H9 (cell line): ENCODE data around the gene RXFP3. TPM values are rescaled to one million over a fixed set of nuclear protein-coding genes. Genes with fewer than 3 reads are reported as not detected.

ENCODE experiments used
- DNase-seq: peaks from one replicate; pipeline ENCODE4 v3.0.0-alpha.2; 2017
- H2AFZ ChIP-seq: one replicate; pipeline ENCODE4 v1.6.1; 2013; ENCODE audit warnings: mild to moderate bottlenecking, low read length, control low read depth, moderate library complexity
- H2AK5ac ChIP-seq: 2 replicates; pipeline ENCODE4 v1.6.1; 2013; ENCODE audit warnings: low read length, control low read depth, mixed read lengths; ENCODE audit not compliant: insufficient read length
- H2BK120ac ChIP-seq: one replicate; pipeline ENCODE4 v1.6.1; 2013; ENCODE audit warnings: low read depth, mild to moderate bottlenecking, low read length, control low read depth, inconsistent platforms; ENCODE audit not compliant: poor library complexity, severe bottlenecking
- H2BK12ac ChIP-seq: 2 replicates; pipeline ENCODE4 v1.6.1; 2013; ENCODE audit warnings: low read length, control low read depth, mixed read lengths, low read depth; ENCODE audit not compliant: insufficient read length
- H2BK15ac ChIP-seq: 2 replicates; pipeline ENCODE4 v1.6.1; 2013; ENCODE audit warnings: low read depth, low read length, control low read depth
- H2BK20ac ChIP-seq: one replicate; pipeline ENCODE4 v1.6.1; 2013; ENCODE audit warnings: low read depth, mild to moderate bottlenecking, low read length, control low read depth, inconsistent platforms; ENCODE audit not compliant: poor library complexity, severe bottlenecking
- H2BK5ac ChIP-seq: 2 replicates; pipeline ENCODE4 v1.6.1; 2013; ENCODE audit warnings: low read length, control low read depth, mixed read lengths; ENCODE audit not compliant: insufficient read length
- H3K14ac ChIP-seq: 2 replicates; pipeline ENCODE4 v1.6.1; 2013; ENCODE audit warnings: low read length, control low read depth; ENCODE audit not compliant: insufficient read depth
- H3K18ac ChIP-seq: 2 replicates; pipeline ENCODE4 v1.6.1; 2013; ENCODE audit warnings: low read depth, mild to moderate bottlenecking, mixed read lengths, low read length, control low read depth; ENCODE audit not compliant: insufficient read length
- H3K23ac ChIP-seq: 2 replicates; pipeline ENCODE4 v1.6.1; 2013; ENCODE audit warnings: low read length, control low read depth, mixed read lengths, low read depth; ENCODE audit not compliant: insufficient read length
- H3K23me2 ChIP-seq: 2 replicates; pipeline ENCODE4 v1.6.1; 2013; ENCODE audit warnings: low read depth, mild to moderate bottlenecking, mixed read lengths, low read length, control low read depth; ENCODE audit not compliant: insufficient read length, poor library complexity, severe bottlenecking
- H3K27ac ChIP-seq: 2 replicates; pipeline ENCODE4 v1.5.1; 2013; ENCODE audit warnings: low read length, control low read depth, mixed read lengths, low read depth; ENCODE audit not compliant: insufficient read length
- H3K27me3 ChIP-seq: 2 replicates; pipeline ENCODE4 v1.6.1; 2013; ENCODE audit warnings: low read length, control low read depth, inconsistent platforms; ENCODE audit not compliant: insufficient read depth
- H3K4ac ChIP-seq: 2 replicates; pipeline ENCODE4 v1.6.1; 2013; ENCODE audit warnings: low read depth, mild to moderate bottlenecking, control low read depth, inconsistent platforms, low read length, moderate library complexity
- H3K4me1 ChIP-seq: 2 replicates; pipeline ENCODE4 v1.6.1; 2013; ENCODE audit warnings: low read length, control low read depth, inconsistent platforms; ENCODE audit not compliant: insufficient read depth
- H3K4me2 ChIP-seq: 2 replicates; pipeline ENCODE4 v1.6.1; 2013; ENCODE audit warnings: low read length, control low read depth, mixed read lengths; ENCODE audit not compliant: insufficient read length, insufficient read depth
- H3K56ac ChIP-seq: 2 replicates; pipeline ENCODE4 v1.6.1; 2013; ENCODE audit warnings: low read depth, mild to moderate bottlenecking, mixed read lengths, low read length, control low read depth; ENCODE audit not compliant: insufficient read length
- H3K79me1 ChIP-seq: 2 replicates; pipeline ENCODE4 v1.6.1; 2013; ENCODE audit warnings: low read depth, mild to moderate bottlenecking, moderate library complexity, low read length, control low read depth, inconsistent platforms; ENCODE audit not compliant: insufficient read depth, poor library complexity, severe bottlenecking
- H3K79me2 ChIP-seq: 2 replicates; pipeline ENCODE4 v1.6.1; 2013; ENCODE audit warnings: low read length, control low read depth, inconsistent platforms; ENCODE audit not compliant: insufficient read depth
- H3K9ac ChIP-seq: 2 replicates; pipeline ENCODE4 v1.6.1; 2013; ENCODE audit warnings: low read length, control low read depth, mixed read lengths; ENCODE audit not compliant: insufficient read length; ENCODE audit errors: extremely low read depth
- H3K9me3 ChIP-seq: one replicate; pipeline ENCODE4 v1.6.1; 2013; ENCODE audit warnings: low read depth, low read length, inconsistent platforms; ENCODE audit not compliant: control insufficient read depth
- H3T11ph ChIP-seq: one replicate; pipeline ENCODE4 v1.6.1; 2013; ENCODE audit warnings: mild to moderate bottlenecking, low read length, control low read depth, inconsistent platforms
- H4K20me1 ChIP-seq: one replicate; pipeline ENCODE4 v1.6.1; 2013; ENCODE audit not compliant: control insufficient read depth, insufficient read length, insufficient read depth
- H4K5ac ChIP-seq: 2 replicates; pipeline ENCODE4 v1.6.1; 2013; ENCODE audit warnings: low read depth, mild to moderate bottlenecking, mixed read lengths, low read length, control low read depth; ENCODE audit not compliant: insufficient read length
- H4K8ac ChIP-seq: replicated peaks from 2 replicates; pipeline ENCODE4 v1.6.1; 2013; ENCODE audit warnings: low read length, control low read depth, mixed read lengths, low read depth; ENCODE audit not compliant: insufficient read length
- H4K91ac ChIP-seq: 2 replicates; pipeline ENCODE4 v1.6.1; 2013; ENCODE audit warnings: low read depth, mild to moderate bottlenecking, moderate library complexity, mixed read lengths, low read length, control low read depth; ENCODE audit not compliant: insufficient read length
- H3K27ac Mint-ChIP-seq, 3 experiments: 2 replicates in 2 of 3; 3 replicates in 1 of 3; pipeline ENCODE4 v1.8.0; 2020 to 2021; ENCODE audit warnings: mixed read lengths in 3 of 3, mild to moderate bottlenecking in 1 of 3, moderate library complexity in 1 of 3
- H3K27me3 Mint-ChIP-seq: 2 replicates; pipeline ENCODE4 v1.8.0; 2021; ENCODE audit warnings: low read depth, mild to moderate bottlenecking, moderate library complexity, mixed read lengths
- H3K36me3 Mint-ChIP-seq, 3 experiments: 2 replicates in 2 of 3; 3 replicates in 1 of 3; pipeline ENCODE4 v1.8.0; 2020 to 2021; ENCODE audit warnings: low read depth in 3 of 3, mixed read lengths in 3 of 3; ENCODE audit not compliant: insufficient read depth in 1 of 3
- H3K4me1 Mint-ChIP-seq, 2 experiments: 2 replicates each; pipeline ENCODE4 v1.8.0; 2020; ENCODE audit warnings: mixed read lengths in 2 of 2
- H3K4me3 Mint-ChIP-seq, 2 experiments: 2 replicates in 1 of 2; 3 replicates in 1 of 2; pipeline ENCODE4 v1.8.0; 2020 to 2021; ENCODE audit warnings: mild to moderate bottlenecking in 2 of 2, mixed read lengths in 2 of 2, moderate library complexity in 1 of 2
- H3K9me3 Mint-ChIP-seq, 2 experiments: 2 replicates in 1 of 2; 3 replicates in 1 of 2; pipeline ENCODE4 v1.8.0; 2020; ENCODE audit warnings: mild to moderate bottlenecking in 2 of 2, mixed read lengths in 2 of 2, moderate library complexity in 1 of 2
- WGBS: extraction: QIAGEN DNeasy Blood & Tissue Kit; methylation state at CpG from one replicate; pipeline ENCODE4 v1.1.7; 2013; ENCODE audit warnings: missing lambda C conversion rate, low lambda C conversion rate, mixed read lengths; ENCODE audit not compliant: insufficient read length; ENCODE audit errors: extremely low coverage; 5-methylcytosine and 5-hydroxymethylcytosine counted together
- total RNA-seq: library from RNA; stranded (reverse); gene quantifications from 2 replicates; pipeline ENCODE4 v1.2.1, GENCODE V29; 2021
- TF ChIP-seq, protein P1 (sequence below): fragments of 200-600 bp; sonication (generic); conservative IDR thresholded peaks from 3 replicates; pipeline ENCODE4 v1.8.0; 2021; ENCODE audit warnings: antibody characterized with exemption, mild to moderate bottlenecking

Gene RXFP3
- total RNA-seq, 1 experiment from 2014 or later: not detected

DNA sequence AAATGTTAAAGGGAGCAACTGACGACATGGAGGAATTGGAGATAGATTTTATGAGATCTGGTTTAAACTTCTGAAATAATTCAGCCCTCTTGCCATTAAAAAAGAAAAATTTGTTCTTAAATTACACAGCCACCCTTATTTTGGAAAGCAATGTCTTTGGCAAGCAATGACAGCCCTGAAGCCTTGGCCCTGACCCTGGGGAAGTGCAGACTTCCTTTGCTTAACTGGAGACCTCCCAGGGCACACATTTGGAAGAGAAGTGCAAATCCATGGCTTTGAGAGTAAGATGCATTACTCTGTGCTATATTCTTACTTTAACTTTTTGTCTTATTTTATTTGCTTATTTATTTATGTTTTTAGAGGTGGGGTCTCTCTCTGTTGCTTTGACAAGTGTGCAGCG is 22.0 kb downstream of the RXFP3 start:
- H2BK120ac ChIP-seq: no peak overlapping the region
- H3K4me2 ChIP-seq: no peak overlapping the region
- H3K23me2 ChIP-seq: no peaks in the 10 kb centered on the region
- no peak overlapping the region for H3K9ac ChIP-seq
- WGBS: no CpG with 5 or more reads among the region's 2 CpGs
- TF ChIP-seq, protein P1, sequence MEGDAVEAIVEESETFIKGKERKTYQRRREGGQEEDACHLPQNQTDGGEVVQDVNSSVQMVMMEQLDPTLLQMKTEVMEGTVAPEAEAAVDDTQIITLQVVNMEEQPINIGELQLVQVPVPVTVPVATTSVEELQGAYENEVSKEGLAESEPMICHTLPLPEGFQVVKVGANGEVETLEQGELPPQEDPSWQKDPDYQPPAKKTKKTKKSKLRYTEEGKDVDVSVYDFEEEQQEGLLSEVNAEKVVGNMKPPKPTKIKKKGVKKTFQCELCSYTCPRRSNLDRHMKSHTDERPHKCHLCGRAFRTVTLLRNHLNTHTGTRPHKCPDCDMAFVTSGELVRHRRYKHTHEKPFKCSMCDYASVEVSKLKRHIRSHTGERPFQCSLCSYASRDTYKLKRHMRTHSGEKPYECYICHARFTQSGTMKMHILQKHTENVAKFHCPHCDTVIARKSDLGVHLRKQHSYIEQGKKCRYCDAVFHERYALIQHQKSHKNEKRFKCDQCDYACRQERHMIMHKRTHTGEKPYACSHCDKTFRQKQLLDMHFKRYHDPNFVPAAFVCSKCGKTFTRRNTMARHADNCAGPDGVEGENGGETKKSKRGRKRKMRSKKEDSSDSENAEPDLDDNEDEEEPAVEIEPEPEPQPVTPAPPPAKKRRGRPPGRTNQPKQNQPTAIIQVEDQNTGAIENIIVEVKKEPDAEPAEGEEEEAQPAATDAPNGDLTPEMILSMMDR: no peak
- H3K14ac ChIP-seq: no peak overlapping the region
- H4K20me1 ChIP-seq: no peaks in the 10 kb centered on the region
- H3K27me3 Mint-ChIP-seq: no peaks in the 10 kb centered on the region
- H4K5ac ChIP-seq: no peak overlapping the region
- no peak overlapping the region for H2BK12ac ChIP-seq
- H2BK15ac ChIP-seq: no peak overlapping the region
- no peak overlapping the region for H2BK5ac ChIP-seq
- H4K8ac ChIP-seq: no peak overlapping the region
- H3K79me1 ChIP-seq: no peaks in the 10 kb centered on the region
- H3K9me3 ChIP-seq: no peaks in the 10 kb centered on the region
- H4K91ac ChIP-seq: no peak overlapping the region
- H2BK20ac ChIP-seq: no peak overlapping the region
- H3K9me3 Mint-ChIP-seq: peaks cover 12 to 13% of the 10 kb centered on the region in 2 experiments; a peak in 4 of 5 replicates
- H3K4me1 Mint-ChIP-seq: peaks cover 16 to 19% of the 10 kb centered on the region in 2 experiments
- no peaks in the 10 kb centered on the region for H3K27me3 ChIP-seq
- H3K27ac ChIP-seq: no peak overlapping the region
- no peak overlapping the region for H3K56ac ChIP-seq
- H3K27ac Mint-ChIP-seq: peak overlapping the region in 2 of 3 experiments; percentile 17 to 97; a peak in 5 of 7 replicates
- H2AK5ac ChIP-seq: no peak overlapping the region
- no peak overlapping the region for H3K23ac ChIP-seq
- DNase-seq: no peak
- H3K18ac ChIP-seq: no peak overlapping the region
- H3K36me3 Mint-ChIP-seq: peaks cover 0 to 12% (median 6%) of the 10 kb centered on the region in 3 experiments; a peak in 6 of 7 replicates
- H3K79me2 ChIP-seq: no peaks in the 10 kb centered on the region
- H3K4ac ChIP-seq: no peak overlapping the region
- H3K4me3 Mint-ChIP-seq: no peak overlapping the region
- no peaks in the 10 kb centered on the region; the same call in 1 of the 2 replicates for H3K4me1 ChIP-seq
- H2AFZ ChIP-seq: no peak overlapping the region
- no peak overlapping the region for H3T11ph ChIP-seq
